HEK293 (cell line): Measurements from ENCODE around the gene CBX1.

Source experiments
- FEZF1 ChIP-seq: fragments of 450-650 bp; formaldehyde crosslinking; IDR thresholded peaks from 2 replicates; pipeline ENCODE4 v1.5.1; 2016; ENCODE audit warnings: missing biosample characterization, missing genetic modification characterization
- GFI1B ChIP-seq: fragments of 450-650 bp; formaldehyde crosslinking; IDR thresholded peaks from 2 replicates; pipeline ENCODE4 v1.5.1; 2016; ENCODE audit warnings: missing biosample characterization, missing genetic modification characterization
- GLIS2 ChIP-seq: fragments of 450-650 bp; formaldehyde crosslinking; IDR thresholded peaks from 2 replicates; pipeline ENCODE4 v1.5.1; 2016; ENCODE audit warnings: missing biosample characterization, missing genetic modification characterization
- HIC1 ChIP-seq: fragments of 450-650 bp; formaldehyde crosslinking; IDR thresholded peaks from 2 replicates; pipeline ENCODE4 v1.5.1; 2016; ENCODE audit warnings: missing biosample characterization, missing genetic modification characterization
- KLF10 ChIP-seq: fragments of 450-650 bp; IDR thresholded peaks from 2 replicates; pipeline ENCODE4 v1.5.1; 2018; ENCODE audit warnings: missing biosample characterization, mild to moderate bottlenecking, missing genetic modification characterization
- KLF17 ChIP-seq: fragments of 450-650 bp; formaldehyde crosslinking; IDR thresholded peaks from 2 replicates; pipeline ENCODE4 v1.5.1; 2016; ENCODE audit warnings: missing biosample characterization, missing genetic modification characterization
- MEIS1 ChIP-seq: sonication (generic); formaldehyde crosslinking; IDR thresholded peaks from 2 replicates; pipeline ENCODE4 v1.8.1; 2022; ENCODE audit warnings: missing genetic modification reagents, mild to moderate bottlenecking, borderline replicate concordance
- MZF1 ChIP-seq: fragments of 450-650 bp; formaldehyde crosslinking; IDR thresholded peaks from 2 replicates; pipeline ENCODE4 v1.5.1; 2017; ENCODE audit warnings: missing biosample characterization, missing genetic modification characterization, borderline replicate concordance
- OVOL3 ChIP-seq: fragments of 450-650 bp; formaldehyde crosslinking; IDR thresholded peaks from 2 replicates; pipeline ENCODE4 v1.5.1; 2016; ENCODE audit warnings: missing biosample characterization, missing genetic modification characterization
- PRDM6 ChIP-seq: fragments of 450-650 bp; formaldehyde crosslinking; IDR thresholded peaks from 2 replicates; pipeline ENCODE4 v1.5.1; 2017; ENCODE audit warnings: missing biosample characterization, missing genetic modification characterization
- RBAK ChIP-seq: fragments of 450-650 bp; formaldehyde crosslinking; IDR thresholded peaks from 2 replicates; pipeline ENCODE4 v1.5.1; 2016; ENCODE audit warnings: missing biosample characterization, missing genetic modification characterization
- REPIN1 ChIP-seq: fragments of 450-650 bp; formaldehyde crosslinking; IDR thresholded peaks from 2 replicates; pipeline ENCODE4 v1.5.1; 2017; ENCODE audit warnings: missing biosample characterization, missing genetic modification characterization, low read depth
- SP7 ChIP-seq: fragments of 450-650 bp; formaldehyde crosslinking; IDR thresholded peaks from 2 replicates; pipeline ENCODE4 v1.5.1; 2016; ENCODE audit warnings: missing biosample characterization, missing genetic modification characterization
- TRIM28 ChIP-seq: IDR thresholded peaks from 2 replicates; pipeline ENCODE4 v1.6.1; 2011; ENCODE audit warnings: low read length, control low read depth, borderline replicate concordance
- YY2 ChIP-seq: fragments of 450-650 bp; formaldehyde crosslinking; IDR thresholded peaks from 2 replicates; pipeline ENCODE4 v1.5.1; 2016; ENCODE audit warnings: missing biosample characterization, missing genetic modification characterization
- ZBTB17 ChIP-seq: fragments of 450-650 bp; formaldehyde crosslinking; IDR thresholded peaks from 2 replicates; pipeline ENCODE4 v1.5.1; 2016; ENCODE audit warnings: missing biosample characterization, missing genetic modification characterization
- ZNF175 ChIP-seq: fragments of 450-650 bp; formaldehyde crosslinking; IDR thresholded peaks from 2 replicates; pipeline ENCODE4 v1.5.1; 2016; ENCODE audit warnings: missing biosample characterization, missing genetic modification characterization
- ZNF19 ChIP-seq: fragments of 450-650 bp; formaldehyde crosslinking; IDR thresholded peaks from 2 replicates; pipeline ENCODE4; 2016; ENCODE audit warnings: missing biosample characterization, missing genetic modification characterization, low read depth
- ZNF24 ChIP-seq: fragments of 450-650 bp; formaldehyde crosslinking; IDR thresholded peaks from 2 replicates; pipeline ENCODE4 v1.5.1; 2016; ENCODE audit warnings: missing biosample characterization, missing genetic modification characterization
- ZNF362 ChIP-seq: fragments of 450-650 bp; formaldehyde crosslinking; IDR thresholded peaks from 2 replicates; pipeline ENCODE4 v1.5.1; 2016; ENCODE audit warnings: missing biosample characterization, missing genetic modification characterization
- ZNF510 ChIP-seq: fragments of 450-650 bp; formaldehyde crosslinking; IDR thresholded peaks from 2 replicates; pipeline ENCODE4 v1.5.1; 2018; ENCODE audit warnings: mild to moderate bottlenecking, missing genetic modification characterization, missing biosample characterization; ENCODE audit not compliant: insufficient replicate concordance
- ZNF513 ChIP-seq: fragments of 450-650 bp; IDR thresholded peaks from 2 replicates; pipeline ENCODE4 v1.5.1; 2018; ENCODE audit warnings: missing biosample characterization, missing genetic modification characterization
- ZNF548 ChIP-seq: fragments of 450-650 bp; formaldehyde crosslinking; IDR thresholded peaks from 2 replicates; pipeline ENCODE4 v1.5.1; 2016; ENCODE audit warnings: missing biosample characterization, missing genetic modification characterization
- ZNF626 ChIP-seq: fragments of 450-650 bp; sonication (Bioruptor Pico); formaldehyde crosslinking; IDR thresholded peaks from 2 replicates; pipeline ENCODE4 v1.5.1; 2018; ENCODE audit warnings: missing biosample characterization, missing genetic modification characterization, inconsistent platforms
- ZNF629 ChIP-seq: fragments of 450-650 bp; formaldehyde crosslinking; IDR thresholded peaks from 2 replicates; pipeline ENCODE4 v1.5.1; 2017; ENCODE audit warnings: missing biosample characterization, missing genetic modification characterization
- ZNF658 ChIP-seq: fragments of 450-650 bp; formaldehyde crosslinking; IDR thresholded peaks from 2 replicates; pipeline ENCODE4; 2016; ENCODE audit warnings: missing biosample characterization, missing genetic modification characterization
- ZNF670 ChIP-seq: fragments of 450-650 bp; formaldehyde crosslinking; IDR thresholded peaks from 2 replicates; pipeline ENCODE4 v1.5.1; 2016; ENCODE audit warnings: missing biosample characterization, missing genetic modification characterization, low read depth
- ZNF777 ChIP-seq: fragments of 450-650 bp; formaldehyde crosslinking; IDR thresholded peaks from 2 replicates; pipeline ENCODE4 v1.5.1; 2017; ENCODE audit warnings: missing biosample characterization, missing genetic modification characterization, borderline replicate concordance
- ZNF837 ChIP-seq: fragments of 450-650 bp; formaldehyde crosslinking; IDR thresholded peaks from 2 replicates; pipeline ENCODE4 v1.5.1; 2016; ENCODE audit warnings: missing biosample characterization, missing genetic modification characterization

CBX1 gene

GRCh38 chr17:48148854-48149786, 47.8 kb upstream of the CBX1 start (continued):
- TF ChIP-seq FEZF1 (tag by site-specific recombination), result peak; percentile 89
- no peak for TF ChIP-seq ZNF362 (tag by site-specific recombination)
- peak; percentile 74 for TF ChIP-seq ZNF629 (tag by site-specific recombination)
- TF ChIP-seq ZNF175, result no peak
- no peak for TF ChIP-seq REPIN1 (tag by site-specific recombination)
- no peak for TF ChIP-seq RBAK
- no peak for TF ChIP-seq ZNF19
- no peak for TF ChIP-seq YY2 (tag by site-specific recombination)
- no peak for TF ChIP-seq ZNF670 (tag by site-specific recombination)
- TF ChIP-seq ZNF24 (tag by site-specific recombination), result peak; percentile 94; the same call in 1 of the 2 replicates
- no peak for TF ChIP-seq TRIM28
- TF ChIP-seq KLF17 (tag by site-specific recombination), result no peak
- TF ChIP-seq ZBTB17, result peak; percentile 83
- TF ChIP-seq PRDM6, result peak; percentile 72
- peak; percentile 68 for TF ChIP-seq SP7 (tag by site-specific recombination)
- no peak for TF ChIP-seq HIC1 (tag by site-specific recombination)
- no peak for TF ChIP-seq OVOL3 (tag by site-specific recombination)
- TF ChIP-seq ZNF777 (tag by site-specific recombination), result no peak
- no peak for TF ChIP-seq ZNF626
- no peak for TF ChIP-seq GFI1B (tag by site-specific recombination)
- no peak for TF ChIP-seq ZNF548 (tag by site-specific recombination)
- no peak for TF ChIP-seq ZNF510 (tag by site-specific recombination)
- TF ChIP-seq ZNF837 (tag by site-specific recombination), result no peak
- no peak for TF ChIP-seq ZNF513 (tag by site-specific recombination)
- no peak for TF ChIP-seq MZF1 (tag by site-specific recombination)
- no peak for TF ChIP-seq MEIS1
- TF ChIP-seq GLIS2 (tag by site-specific recombination), result peak; percentile 69; the same call in 1 of the 2 replicates
- TF ChIP-seq ZNF658 (tag by site-specific recombination), result no peak
- no peak; the same call in 1 of the 2 replicates for TF ChIP-seq KLF10 (tag by site-specific recombination)
